GM18505 (cell line): ENCODE data around the gene ZNF322.

Experiments used
- ATAC-seq: cut with Tn5 transposase; IDR thresholded peaks from one replicate; pipeline ENCODE4 v1.9.1; 2021; ENCODE audit not compliant: unreplicated experiment
- POLR2A ChIP-seq: IDR thresholded peaks from 4 replicates; pipeline ENCODE4 v1.6.1; 2011; ENCODE audit warnings: borderline replicate concordance; ENCODE audit not compliant: insufficient read depth, insufficient read length; ENCODE audit errors: extremely low read depth

ZNF322 gene

GRCh38 chr6:26593278-26594130, 66.0 kb downstream of the ZNF322 start:
- no peak for TF ChIP-seq POLR2A
- ATAC-seq = no peak

- no peak for ATAC-seq
- no peak for TF ChIP-seq POLR2A
Measured at GRCh38 chr6:26592649-26593048, 66.9 kb downstream of the ZNF322 start.

- TF ChIP-seq POLR2A = no peak
- no peak for ATAC-seq
Measured at GRCh38 chr6:26588965-26589364, 70.6 kb downstream of the ZNF322 start.
